HEK293 (cell line): ENCODE results near the gene RFK.

ENCODE experiments used
- CTCF ChIA-PET: fragments of 350-600 bp; formaldehyde crosslinking; extraction: SDS; loops from one replicate; lab custom pipeline; 2021; ENCODE audit warnings: antibody characterized with exemption; lab: Yijun Ruan, JAX
- POLR2A ChIA-PET: fragments of 300-600 bp; formaldehyde crosslinking; extraction: SDS; loops from one replicate; lab custom pipeline; 2020; ENCODE audit warnings: antibody characterized with exemption, inconsistent platforms; lab: Yijun Ruan, JAX
- H3K27ac ChIP-seq: fragments of 200-500 bp; sonication (Bioruptor generic); 2 replicates; pipeline ENCODE4 v1.5.1; 2014; ENCODE audit warnings: low read depth, low read length, control low read depth, inconsistent platforms; ENCODE audit errors: extremely low read depth
- H3K36me3 ChIP-seq, 2 experiments: fragments of 200-500 bp in 1 of 2; sonication (Bioruptor generic) in 1 of 2; 1 replicate in 1 of 2; 2 replicates in 1 of 2; pipeline ENCODE4 v1.5.1; 2014 to 2017; ENCODE audit warnings: inconsistent platforms in 2 of 2, low read length in 2 of 2; ENCODE audit not compliant: control insufficient read depth in 2 of 2, insufficient read depth in 1 of 2
- H3K4me1 ChIP-seq: fragments of 200-500 bp; sonication (Bioruptor generic); 2 replicates; pipeline ENCODE4 v1.5.1; 2014; ENCODE audit warnings: mild to moderate bottlenecking, low read length, inconsistent platforms; ENCODE audit not compliant: control insufficient read depth, insufficient read depth
- H3K4me3 ChIP-seq: 2 replicates; pipeline ENCODE4 v1.5.1; 2011; ENCODE audit warnings: low read depth, mild to moderate bottlenecking, control low read depth, low read length, moderate library complexity
- H3K9me3 ChIP-seq: fragments of 200-500 bp; sonication (Bioruptor generic); 2 replicates; pipeline ENCODE4 v1.5.1; 2014; ENCODE audit warnings: low read depth, low read length, inconsistent platforms; ENCODE audit not compliant: control insufficient read depth, insufficient read depth
- FEZF1 ChIP-seq: fragments of 450-650 bp; formaldehyde crosslinking; IDR thresholded peaks from 2 replicates; pipeline ENCODE4 v1.5.1; 2016; ENCODE audit warnings: missing biosample characterization, missing genetic modification characterization
- GFI1B ChIP-seq: fragments of 450-650 bp; formaldehyde crosslinking; IDR thresholded peaks from 2 replicates; pipeline ENCODE4 v1.5.1; 2016; ENCODE audit warnings: missing biosample characterization, missing genetic modification characterization
- HOXD13 ChIP-seq: sonication (generic); formaldehyde crosslinking; IDR thresholded peaks from 2 replicates; pipeline ENCODE4 v1.8.0; 2022; ENCODE audit warnings: missing genetic modification reagents, borderline replicate concordance
- KLF1 ChIP-seq: fragments of 450-650 bp; formaldehyde crosslinking; IDR thresholded peaks from 2 replicates; pipeline ENCODE4 v1.5.1; 2016; ENCODE audit warnings: missing biosample characterization, missing genetic modification characterization
- KLF16 ChIP-seq: fragments of 450-650 bp; formaldehyde crosslinking; IDR thresholded peaks from 2 replicates; pipeline ENCODE4 v1.5.1; 2017; ENCODE audit warnings: missing biosample characterization, missing genetic modification characterization
- KLF8 ChIP-seq: fragments of 450-650 bp; formaldehyde crosslinking; IDR thresholded peaks from 2 replicates; pipeline ENCODE4 v1.5.1; 2016; ENCODE audit warnings: missing biosample characterization, missing genetic modification characterization
- OVOL3 ChIP-seq: fragments of 450-650 bp; formaldehyde crosslinking; IDR thresholded peaks from 2 replicates; pipeline ENCODE4 v1.5.1; 2016; ENCODE audit warnings: missing biosample characterization, missing genetic modification characterization
- SETDB1 ChIP-seq: IDR thresholded peaks from one replicate; pipeline ENCODE4 v1.6.1; 2017; ENCODE audit warnings: mild to moderate bottlenecking, low read length, moderate library complexity, mixed read lengths; ENCODE audit not compliant: insufficient read length
- SP2 ChIP-seq: fragments of 450-650 bp; formaldehyde crosslinking; IDR thresholded peaks from 2 replicates; pipeline ENCODE4 v1.5.1; 2016; ENCODE audit warnings: missing biosample characterization, missing genetic modification characterization
- ZBTB20 ChIP-seq: fragments of 450-650 bp; formaldehyde crosslinking; IDR thresholded peaks from 2 replicates; pipeline ENCODE4 v1.5.1; 2016; ENCODE audit warnings: missing biosample characterization, missing genetic modification characterization
- ZFP3 ChIP-seq: fragments of 450-650 bp; formaldehyde crosslinking; IDR thresholded peaks from 2 replicates; pipeline ENCODE4 v1.5.1; 2016; ENCODE audit warnings: low read depth, missing biosample characterization, missing genetic modification characterization
- ZFP69B ChIP-seq: fragments of 450-650 bp; formaldehyde crosslinking; IDR thresholded peaks from 2 replicates; pipeline ENCODE4 v1.5.1; 2016; ENCODE audit warnings: missing biosample characterization, missing genetic modification characterization
- ZNF16 ChIP-seq: fragments of 450-650 bp; formaldehyde crosslinking; IDR thresholded peaks from 2 replicates; pipeline ENCODE4 v1.5.1; 2016; ENCODE audit warnings: low read depth, missing biosample characterization, missing genetic modification characterization
- ZNF174 ChIP-seq: fragments of 450-650 bp; formaldehyde crosslinking; IDR thresholded peaks from 2 replicates; pipeline ENCODE4 v1.5.0; 2017; ENCODE audit warnings: missing biosample characterization, mild to moderate bottlenecking, missing genetic modification characterization
- ZNF214 ChIP-seq: fragments of 450-650 bp; formaldehyde crosslinking; IDR thresholded peaks from 2 replicates; pipeline ENCODE4 v1.5.1; 2017; ENCODE audit warnings: missing biosample characterization, mild to moderate bottlenecking, missing genetic modification characterization, borderline replicate concordance
- ZNF23 ChIP-seq: fragments of 450-650 bp; formaldehyde crosslinking; IDR thresholded peaks from 2 replicates; pipeline ENCODE4 v1.5.1; 2016; ENCODE audit warnings: missing biosample characterization, missing genetic modification characterization, borderline replicate concordance
- ZNF37A ChIP-seq: fragments of 450-650 bp; IDR thresholded peaks from 2 replicates; pipeline ENCODE4 v1.5.1; 2018; ENCODE audit warnings: missing biosample characterization, missing genetic modification characterization
- ZNF433 ChIP-seq: fragments of 450-650 bp; formaldehyde crosslinking; IDR thresholded peaks from 2 replicates; pipeline ENCODE4 v1.5.1; 2016; ENCODE audit warnings: missing biosample characterization, missing genetic modification characterization, low read depth
- ZNF549 ChIP-seq: fragments of 450-650 bp; IDR thresholded peaks from 2 replicates; pipeline ENCODE4 v1.5.1; 2018; ENCODE audit warnings: missing biosample characterization, missing genetic modification characterization, mild to moderate bottlenecking, inconsistent platforms, moderate library complexity
- ZNF571 ChIP-seq: fragments of 450-650 bp; formaldehyde crosslinking; IDR thresholded peaks from 2 replicates; pipeline ENCODE4 v1.5.0; 2017; ENCODE audit warnings: missing biosample characterization, missing genetic modification characterization
- ZNF600 ChIP-seq: fragments of 450-650 bp; formaldehyde crosslinking; IDR thresholded peaks from 2 replicates; pipeline ENCODE4 v1.5.1; 2016; ENCODE audit warnings: missing biosample characterization, missing genetic modification characterization
- ZNF747 ChIP-seq: fragments of 450-650 bp; formaldehyde crosslinking; IDR thresholded peaks from 2 replicates; pipeline ENCODE4 v1.5.1; 2016; ENCODE audit warnings: missing biosample characterization, missing genetic modification characterization
- ZNF777 ChIP-seq: fragments of 450-650 bp; formaldehyde crosslinking; IDR thresholded peaks from 2 replicates; pipeline ENCODE4 v1.5.1; 2017; ENCODE audit warnings: missing biosample characterization, missing genetic modification characterization, borderline replicate concordance
- ZNF785 ChIP-seq: fragments of 450-650 bp; formaldehyde crosslinking; IDR thresholded peaks from 2 replicates; pipeline ENCODE4 v1.5.1; 2016; ENCODE audit warnings: missing biosample characterization, missing genetic modification characterization
- ZXDB ChIP-seq: fragments of 450-650 bp; formaldehyde crosslinking; IDR thresholded peaks from 2 replicates; pipeline ENCODE4 v1.5.1; 2016; ENCODE audit warnings: missing biosample characterization, missing genetic modification characterization
- TF ChIP-seq, protein P1 (sequence below): fragments of 450-650 bp; formaldehyde crosslinking; IDR thresholded peaks from 2 replicates; pipeline ENCODE4 v1.5.1; 2016; ENCODE audit warnings: missing biosample characterization, missing genetic modification characterization
- TF ChIP-seq, protein P2 (sequence below): fragments of 450-650 bp; formaldehyde crosslinking; IDR thresholded peaks from 2 replicates; pipeline ENCODE4 v1.5.1; 2016; ENCODE audit warnings: missing biosample characterization, missing genetic modification characterization, borderline replicate concordance
- TF ChIP-seq, protein P3 (sequence below): fragments of 450-650 bp; formaldehyde crosslinking; IDR thresholded peaks from 2 replicates; pipeline ENCODE4 v1.5.1; 2017; ENCODE audit warnings: missing biosample characterization, missing genetic modification characterization
- TF ChIP-seq, protein P4 (sequence below): fragments of 450-650 bp; formaldehyde crosslinking; IDR thresholded peaks from 2 replicates; pipeline ENCODE4 v1.5.1; 2017; ENCODE audit warnings: missing biosample characterization, missing genetic modification characterization

The RFK gene

DNA sequence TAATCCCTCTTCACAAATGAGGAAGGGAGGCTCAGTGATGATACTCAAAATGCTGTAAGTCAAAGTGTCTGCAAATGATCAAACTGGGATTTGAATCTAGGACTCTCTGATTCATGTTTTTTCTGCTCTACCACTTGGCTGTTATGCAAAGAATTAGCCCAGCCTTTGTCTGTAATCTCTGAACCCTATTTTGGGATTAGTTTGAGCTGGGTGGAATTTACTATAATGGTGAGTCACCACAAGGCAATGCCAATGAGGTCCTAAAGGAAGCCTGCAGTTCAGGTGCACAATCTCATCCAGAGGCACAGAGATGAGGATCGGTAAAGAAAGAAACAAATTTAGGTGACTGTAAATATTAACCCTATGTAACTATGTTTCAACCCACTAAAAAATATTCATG is 29.2 kb downstream of the RFK start:
- H3K9me3 ChIP-seq, result no peaks in the 10 kb centered on the region
- H3K4me3 ChIP-seq, result no peak overlapping the region
- ChIA-PET POLR2A (interaction anchor here (0.6 to 2.5 kb wide), 4 partner anchors 10 to 64 kb away, joined by 3 to 16 read pairs (median 6); partner anchors contain the start of gene RFK), CTCF (interaction anchor here (1.2 kb wide), 1 partner anchor 29 kb away, joined by 4 read pairs; no protein-coding TSS in a partner anchor)
- H3K36me3 ChIP-seq, result no peaks in the 10 kb centered on the region
- no peak overlapping the region for H3K27ac ChIP-seq
- H3K4me1 ChIP-seq, result peaks cover 13% of the 10 kb centered on the region
- no peak for TF ChIP-seq ZNF214
- TF ChIP-seq ZXDB, result 0 out of 2 replicates have a peak, but pooled peaks have one; percentile 24
- TF ChIP-seq, protein P1, sequence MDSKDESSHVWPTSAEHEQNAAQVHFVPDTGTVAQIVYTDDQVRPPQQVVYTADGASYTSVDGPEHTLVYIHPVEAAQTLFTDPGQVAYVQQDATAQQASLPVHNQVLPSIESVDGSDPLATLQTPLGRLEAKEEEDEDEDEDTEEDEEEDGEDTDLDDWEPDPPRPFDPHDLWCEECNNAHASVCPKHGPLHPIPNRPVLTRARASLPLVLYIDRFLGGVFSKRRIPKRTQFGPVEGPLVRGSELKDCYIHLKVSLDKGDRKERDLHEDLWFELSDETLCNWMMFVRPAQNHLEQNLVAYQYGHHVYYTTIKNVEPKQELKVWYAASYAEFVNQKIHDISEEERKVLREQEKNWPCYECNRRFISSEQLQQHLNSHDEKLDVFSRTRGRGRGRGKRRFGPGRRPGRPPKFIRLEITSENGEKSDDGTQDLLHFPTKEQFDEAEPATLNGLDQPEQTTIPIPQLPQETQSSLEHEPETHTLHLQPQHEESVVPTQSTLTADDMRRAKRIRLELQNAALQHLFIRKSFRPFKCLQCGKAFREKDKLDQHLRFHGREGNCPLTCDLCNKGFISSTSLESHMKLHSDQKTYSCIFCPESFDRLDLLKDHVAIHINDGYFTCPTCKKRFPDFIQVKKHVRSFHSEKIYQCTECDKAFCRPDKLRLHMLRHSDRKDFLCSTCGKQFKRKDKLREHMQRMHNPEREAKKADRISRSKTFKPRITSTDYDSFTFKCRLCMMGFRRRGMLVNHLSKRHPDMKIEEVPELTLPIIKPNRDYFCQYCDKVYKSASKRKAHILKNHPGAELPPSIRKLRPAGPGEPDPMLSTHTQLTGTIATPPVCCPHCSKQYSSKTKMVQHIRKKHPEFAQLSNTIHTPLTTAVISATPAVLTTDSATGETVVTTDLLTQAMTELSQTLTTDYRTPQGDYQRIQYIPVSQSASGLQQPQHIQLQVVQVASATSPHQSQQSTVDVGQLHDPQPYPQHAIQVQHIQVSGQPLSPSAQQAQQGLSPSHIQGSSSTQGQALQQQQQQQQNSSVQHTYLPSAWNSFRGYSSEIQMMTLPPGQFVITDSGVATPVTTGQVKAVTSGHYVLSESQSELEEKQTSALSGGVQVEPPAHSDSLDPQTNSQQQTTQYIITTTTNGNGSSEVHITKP (tag by site-specific recombination), result peak; percentile 71
- no peak for TF ChIP-seq ZNF433 (tag by site-specific recombination)
- no peak for TF ChIP-seq ZFP69B (tag by site-specific recombination)
- no peak for TF ChIP-seq ZNF785
- TF ChIP-seq KLF1 (tag by site-specific recombination), result no peak
- 0 out of 2 replicates have a peak, but pooled peaks have one; percentile 22 for TF ChIP-seq GFI1B (tag by site-specific recombination)
- TF ChIP-seq FEZF1 (tag by site-specific recombination), result peak; percentile 80
- no peak for TF ChIP-seq ZNF174 (tag by site-specific recombination)
- TF ChIP-seq ZFP3 (tag by site-specific recombination), result no peak
- no peak for TF ChIP-seq ZBTB20
- TF ChIP-seq HOXD13 (CRISPR knock-in tag), result no peak
- TF ChIP-seq, protein P2, sequence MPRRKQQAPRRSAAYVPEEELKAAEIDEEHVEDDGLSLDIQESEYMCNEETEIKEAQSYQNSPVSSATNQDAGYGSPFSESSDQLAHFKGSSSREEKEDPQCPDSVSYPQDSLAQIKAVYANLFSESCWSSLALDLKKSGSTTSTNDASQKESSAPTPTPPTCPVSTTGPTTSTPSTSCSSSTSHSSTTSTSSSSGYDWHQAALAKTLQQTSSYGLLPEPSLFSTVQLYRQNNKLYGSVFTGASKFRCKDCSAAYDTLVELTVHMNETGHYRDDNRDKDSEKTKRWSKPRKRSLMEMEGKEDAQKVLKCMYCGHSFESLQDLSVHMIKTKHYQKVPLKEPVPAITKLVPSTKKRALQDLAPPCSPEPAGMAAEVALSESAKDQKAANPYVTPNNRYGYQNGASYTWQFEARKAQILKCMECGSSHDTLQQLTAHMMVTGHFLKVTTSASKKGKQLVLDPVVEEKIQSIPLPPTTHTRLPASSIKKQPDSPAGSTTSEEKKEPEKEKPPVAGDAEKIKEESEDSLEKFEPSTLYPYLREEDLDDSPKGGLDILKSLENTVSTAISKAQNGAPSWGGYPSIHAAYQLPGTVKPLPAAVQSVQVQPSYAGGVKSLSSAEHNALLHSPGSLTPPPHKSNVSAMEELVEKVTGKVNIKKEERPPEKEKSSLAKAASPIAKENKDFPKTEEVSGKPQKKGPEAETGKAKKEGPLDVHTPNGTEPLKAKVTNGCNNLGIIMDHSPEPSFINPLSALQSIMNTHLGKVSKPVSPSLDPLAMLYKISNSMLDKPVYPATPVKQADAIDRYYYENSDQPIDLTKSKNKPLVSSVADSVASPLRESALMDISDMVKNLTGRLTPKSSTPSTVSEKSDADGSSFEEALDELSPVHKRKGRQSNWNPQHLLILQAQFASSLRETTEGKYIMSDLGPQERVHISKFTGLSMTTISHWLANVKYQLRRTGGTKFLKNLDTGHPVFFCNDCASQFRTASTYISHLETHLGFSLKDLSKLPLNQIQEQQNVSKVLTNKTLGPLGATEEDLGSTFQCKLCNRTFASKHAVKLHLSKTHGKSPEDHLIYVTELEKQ (tag by site-specific recombination), result 0 out of 2 replicates have a peak, but pooled peaks have one; percentile 23
- peak; percentile 53; the same call in 1 of the 2 replicates for TF ChIP-seq KLF8
- no peak for TF ChIP-seq ZNF747 (tag by site-specific recombination)
- no peak for TF ChIP-seq ZNF37A (tag by site-specific recombination)
- TF ChIP-seq, protein P3, sequence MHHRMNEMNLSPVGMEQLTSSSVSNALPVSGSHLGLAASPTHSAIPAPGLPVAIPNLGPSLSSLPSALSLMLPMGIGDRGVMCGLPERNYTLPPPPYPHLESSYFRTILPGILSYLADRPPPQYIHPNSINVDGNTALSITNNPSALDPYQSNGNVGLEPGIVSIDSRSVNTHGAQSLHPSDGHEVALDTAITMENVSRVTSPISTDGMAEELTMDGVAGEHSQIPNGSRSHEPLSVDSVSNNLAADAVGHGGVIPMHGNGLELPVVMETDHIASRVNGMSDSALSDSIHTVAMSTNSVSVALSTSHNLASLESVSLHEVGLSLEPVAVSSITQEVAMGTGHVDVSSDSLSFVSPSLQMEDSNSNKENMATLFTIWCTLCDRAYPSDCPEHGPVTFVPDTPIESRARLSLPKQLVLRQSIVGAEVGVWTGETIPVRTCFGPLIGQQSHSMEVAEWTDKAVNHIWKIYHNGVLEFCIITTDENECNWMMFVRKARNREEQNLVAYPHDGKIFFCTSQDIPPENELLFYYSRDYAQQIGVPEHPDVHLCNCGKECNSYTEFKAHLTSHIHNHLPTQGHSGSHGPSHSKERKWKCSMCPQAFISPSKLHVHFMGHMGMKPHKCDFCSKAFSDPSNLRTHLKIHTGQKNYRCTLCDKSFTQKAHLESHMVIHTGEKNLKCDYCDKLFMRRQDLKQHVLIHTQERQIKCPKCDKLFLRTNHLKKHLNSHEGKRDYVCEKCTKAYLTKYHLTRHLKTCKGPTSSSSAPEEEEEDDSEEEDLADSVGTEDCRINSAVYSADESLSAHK, result no peak
- TF ChIP-seq ZNF549, result no peak
- TF ChIP-seq SP2 (tag by site-specific recombination), result no peak
- TF ChIP-seq ZNF571 (tag by site-specific recombination), result no peak
- TF ChIP-seq OVOL3 (tag by site-specific recombination), result no peak
- no peak for TF ChIP-seq KLF16 (tag by site-specific recombination)
- TF ChIP-seq, protein P4, sequence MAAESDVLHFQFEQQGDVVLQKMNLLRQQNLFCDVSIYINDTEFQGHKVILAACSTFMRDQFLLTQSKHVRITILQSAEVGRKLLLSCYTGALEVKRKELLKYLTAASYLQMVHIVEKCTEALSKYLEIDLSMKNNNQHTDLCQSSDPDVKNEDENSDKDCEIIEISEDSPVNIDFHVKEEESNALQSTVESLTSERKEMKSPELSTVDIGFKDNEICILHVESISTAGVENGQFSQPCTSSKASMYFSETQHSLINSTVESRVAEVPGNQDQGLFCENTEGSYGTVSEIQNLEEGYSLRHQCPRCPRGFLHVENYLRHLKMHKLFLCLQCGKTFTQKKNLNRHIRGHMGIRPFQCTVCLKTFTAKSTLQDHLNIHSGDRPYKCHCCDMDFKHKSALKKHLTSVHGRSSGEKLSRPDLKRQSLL, result no peak
- no peak for TF ChIP-seq ZNF777 (tag by site-specific recombination)
- TF ChIP-seq ZNF16 (tag by site-specific recombination), result no peak
- no peak for TF ChIP-seq SETDB1
- TF ChIP-seq ZNF23 (tag by site-specific recombination), result no peak
- TF ChIP-seq ZNF600 (tag by site-specific recombination), result 0 out of 2 replicates have a peak, but pooled peaks have one; percentile 14
